HG03460 (cell line): Measurements from ENCODE around the gene RXRA.

ENCODE experiments used
- ATAC-seq: cut with Tn5 transposase; IDR thresholded peaks from one replicate; pipeline ENCODE4 v1.9.1; 2021; ENCODE audit not compliant: unreplicated experiment

RXRA gene

DNA sequence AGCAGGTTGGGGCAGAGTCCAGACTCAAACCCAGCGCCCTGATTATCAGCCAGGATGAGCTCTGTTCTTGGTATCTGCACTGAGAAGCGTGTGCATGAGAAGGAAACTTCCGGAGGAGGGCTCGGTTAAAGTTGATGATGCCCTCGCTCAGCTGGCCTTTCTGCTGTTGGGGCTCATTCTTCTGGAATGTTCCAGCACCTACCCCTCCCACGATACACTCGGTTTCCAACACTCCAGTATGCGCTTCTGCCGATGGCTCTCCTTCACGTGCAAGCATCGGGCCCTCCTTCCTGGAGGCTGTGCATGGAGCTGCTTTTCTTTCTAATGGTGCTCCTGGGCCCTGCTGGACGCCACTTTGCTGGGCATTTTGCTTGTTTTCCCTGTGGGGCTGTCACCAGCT, 134.0 kb downstream of the RXRA start:
- ATAC-seq: no peak

- ATAC-seq: no peak
Observed at GRCh38 chr9:134460896-134461295, 134.6 kb downstream of the RXRA start.

DNA sequence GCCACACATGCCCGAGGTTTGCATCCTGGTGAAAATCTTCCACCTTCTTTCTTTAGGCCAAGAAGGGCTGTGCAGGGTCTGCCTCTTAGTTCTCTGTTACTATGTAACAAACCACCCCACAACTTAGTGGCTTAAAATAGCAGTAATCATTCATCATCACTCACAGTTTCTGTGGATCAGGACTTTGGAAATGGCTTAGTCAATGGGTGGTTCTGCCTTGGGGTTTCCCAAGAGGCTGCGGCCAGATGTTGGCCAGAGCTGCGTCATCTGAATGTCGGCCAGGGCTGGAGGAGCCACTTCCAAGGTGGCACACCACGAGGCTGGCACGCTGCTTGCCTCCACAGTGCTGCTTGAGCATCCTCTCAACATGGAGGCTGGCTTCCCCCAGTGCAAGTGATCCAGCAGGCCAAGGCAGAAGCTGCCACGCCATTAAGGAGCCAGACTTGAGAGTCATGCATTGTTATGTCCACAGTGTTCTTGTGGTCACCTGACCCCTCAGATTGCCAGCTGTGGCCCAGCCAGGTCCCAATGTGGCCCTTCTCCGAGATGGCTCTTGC, 135.2 kb downstream of the RXRA start:
- ATAC-seq: no peak

- ATAC-seq: no peak
Observed at GRCh38 chr9:134462318-134462717, 136.1 kb downstream of the RXRA start.

DNA sequence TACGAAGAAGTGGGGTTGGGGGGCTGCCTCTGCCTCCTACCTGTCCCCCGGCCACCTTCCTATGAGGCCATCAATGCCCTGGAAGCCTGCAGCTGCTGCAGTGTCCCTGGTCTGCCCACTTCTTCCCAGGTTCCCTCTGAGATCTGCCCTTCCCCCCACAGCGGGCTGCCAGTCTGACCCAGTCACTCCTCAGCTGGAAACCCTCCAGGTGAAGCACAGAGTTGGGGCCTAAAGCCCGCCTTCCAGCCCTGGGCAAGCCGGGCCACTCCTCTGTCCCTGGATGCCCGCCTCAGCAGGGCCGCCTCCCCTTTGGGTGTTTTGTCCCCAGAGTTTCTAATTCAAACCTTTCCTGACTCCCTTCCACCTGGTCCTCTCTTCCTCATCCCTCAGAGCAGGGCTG, 137.0 kb downstream of the RXRA start:
- ATAC-seq: no peak

DNA sequence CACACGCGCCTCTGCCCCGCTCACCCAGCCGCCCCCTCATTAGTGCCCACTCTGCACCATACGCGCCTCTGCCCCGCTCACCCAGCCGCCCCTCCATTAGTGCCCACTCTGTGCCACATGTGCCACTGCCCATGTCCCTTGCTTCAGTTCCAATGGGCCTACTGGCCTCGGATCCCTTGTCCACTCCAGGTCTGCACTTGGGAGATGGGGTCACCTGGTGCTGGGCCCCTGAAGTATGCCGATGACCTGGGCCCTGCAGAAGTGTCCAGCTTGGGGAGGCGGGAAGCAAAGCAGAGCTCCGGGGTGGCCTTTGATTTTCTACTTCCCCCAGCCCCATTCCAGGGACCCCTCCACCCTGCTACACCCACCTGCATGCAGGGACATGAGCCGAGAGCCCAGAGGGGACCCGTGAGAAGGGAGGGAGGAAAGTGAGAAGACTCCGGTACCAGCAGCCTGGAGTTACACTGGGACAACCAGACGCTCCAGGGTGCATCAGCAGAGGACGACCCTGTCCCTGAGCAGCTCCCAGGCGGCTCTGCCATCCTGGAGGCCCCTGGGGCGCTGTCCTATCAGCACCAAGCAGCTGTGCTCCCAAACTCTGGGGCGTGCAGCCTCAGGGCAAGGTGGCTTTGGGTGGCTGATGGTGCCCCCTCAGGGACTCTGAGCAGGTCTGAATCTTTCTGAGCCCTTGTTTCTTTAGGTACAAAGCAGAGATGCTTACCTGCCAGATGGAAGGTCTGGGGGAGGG, 140.8 kb downstream of the RXRA start:
- no peak for ATAC-seq

DNA sequence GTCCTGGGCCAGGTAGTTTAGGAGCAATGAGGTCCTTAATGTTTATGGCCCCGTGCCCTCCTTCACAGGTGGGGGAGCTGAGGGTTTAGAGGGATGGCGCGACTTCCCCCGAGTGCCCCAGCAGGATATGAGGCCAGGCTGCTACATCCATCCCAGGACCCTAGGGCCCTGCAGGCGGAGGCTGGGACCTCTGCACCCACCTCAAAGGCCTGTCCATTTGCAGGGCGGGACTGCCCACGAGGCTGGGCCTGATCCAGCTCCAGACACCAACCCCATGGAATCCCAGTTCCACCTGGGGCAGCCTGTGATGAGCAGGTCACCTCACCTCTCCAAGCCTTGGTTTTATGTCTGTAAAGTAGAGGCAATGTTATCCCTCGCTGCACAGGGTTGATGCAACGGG, 142.1 kb downstream of the RXRA start:
- ATAC-seq: no peak

- no peak for ATAC-seq
Observed at GRCh38 chr9:134469041-134469875, 143.0 kb downstream of the RXRA start.

DNA sequence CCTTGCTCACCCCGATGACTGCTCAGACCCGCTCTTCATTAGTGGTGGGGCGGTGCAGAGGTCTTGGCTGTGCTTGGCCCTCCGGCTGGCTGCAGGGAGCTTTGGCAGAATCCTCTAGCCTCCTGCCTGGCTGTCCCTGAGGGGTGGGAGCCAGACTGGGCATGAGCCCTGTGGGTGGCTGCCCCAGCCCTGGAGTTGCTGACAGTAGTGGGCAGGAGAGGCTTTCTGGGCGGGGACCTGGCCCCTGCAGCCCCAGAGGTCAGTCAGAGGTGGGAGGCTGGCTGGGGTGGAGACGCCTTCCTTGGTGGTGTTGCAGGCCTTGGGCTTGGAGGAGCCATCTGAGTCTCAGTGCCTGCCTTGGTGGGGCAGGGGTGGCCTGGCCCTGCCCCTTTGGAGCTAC, 146.0 kb downstream of the RXRA start:
- ATAC-seq: no peak

DNA sequence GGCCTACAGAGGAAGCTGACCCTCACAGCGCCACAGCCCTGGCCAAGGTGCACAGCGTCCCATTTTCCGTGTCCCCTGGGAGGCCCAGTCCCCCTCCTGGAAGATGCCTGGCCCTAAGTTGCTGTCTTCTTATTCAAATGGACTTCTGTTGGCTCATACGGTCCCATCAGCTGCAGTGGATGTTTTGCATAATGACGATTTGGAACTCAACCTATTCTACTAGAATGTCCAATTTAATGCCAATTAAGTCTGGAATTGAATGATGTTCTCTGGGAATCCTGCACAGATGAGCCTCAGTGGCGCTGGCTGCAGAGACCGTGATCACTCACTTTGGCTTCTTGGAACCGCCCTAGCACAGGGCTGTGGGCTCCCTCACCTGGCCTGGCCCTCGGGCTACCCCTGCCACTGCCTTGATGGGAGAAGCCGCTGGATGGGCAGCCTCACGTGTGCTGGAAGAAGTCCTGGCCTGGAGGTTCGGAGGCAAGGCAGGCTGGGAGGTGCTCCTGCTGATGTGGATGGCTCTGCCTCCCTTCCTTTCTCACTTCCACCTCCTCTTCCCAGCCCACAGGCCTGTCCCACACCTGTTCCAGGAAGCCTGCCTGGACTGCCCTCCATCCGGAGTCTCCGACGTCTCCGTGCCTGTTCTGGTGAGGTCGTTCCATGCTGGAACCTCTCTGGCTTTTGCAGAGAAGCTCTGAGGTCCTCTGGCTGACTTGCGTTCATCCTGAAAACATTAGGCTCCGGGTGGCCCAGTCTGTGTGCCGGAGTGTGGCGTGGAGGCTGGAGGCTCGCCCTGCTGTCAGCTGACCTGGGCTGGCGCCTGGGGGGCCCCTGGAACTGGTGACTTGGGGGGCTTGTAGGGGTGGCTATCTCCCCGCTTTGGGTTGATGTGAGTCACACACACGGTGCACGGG, 147.1 kb downstream of the RXRA start:
- no peak for ATAC-seq

- ATAC-seq: no peak
Observed at GRCh38 chr9:134474055-134474370, 147.8 kb downstream of the RXRA start.

DNA sequence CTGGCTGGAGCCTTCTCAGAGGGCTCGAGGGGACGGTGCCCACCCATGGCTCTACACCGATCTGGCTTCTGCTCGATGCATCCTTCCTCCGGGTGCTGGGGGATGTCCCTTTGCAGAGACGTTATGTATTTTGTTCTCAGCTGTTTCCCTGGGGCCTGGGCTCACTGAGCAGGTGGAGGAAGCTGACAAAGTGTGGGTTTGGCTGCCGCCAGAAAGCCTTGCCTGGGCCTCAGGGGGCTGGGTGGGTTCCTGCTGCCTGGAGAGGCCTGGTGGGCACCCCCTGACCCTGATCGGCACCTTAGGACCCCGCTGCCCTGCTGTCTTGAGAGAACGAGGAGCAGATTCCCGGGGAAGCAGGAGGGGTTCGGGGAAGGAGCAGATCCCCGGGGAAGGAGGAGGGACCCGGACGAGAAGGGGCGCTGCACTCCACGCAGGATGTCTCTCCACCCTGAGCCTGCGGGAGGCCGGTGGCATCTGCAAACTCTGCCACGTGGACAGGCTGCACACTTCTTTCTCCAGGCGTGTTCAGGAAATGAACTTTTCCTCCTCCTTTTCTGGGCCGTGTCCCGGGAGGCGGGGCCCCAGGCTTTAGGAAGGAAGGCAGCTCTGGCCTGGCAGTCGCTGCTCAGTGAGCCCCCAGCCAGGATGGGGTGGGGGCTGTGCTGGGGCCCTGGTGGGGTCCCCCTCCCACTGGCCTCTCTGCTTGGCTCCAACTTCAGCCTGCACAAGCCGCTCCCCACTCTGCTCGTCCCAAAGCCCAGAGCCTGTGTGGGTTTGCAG, 148.9 kb downstream of the RXRA start:
- ATAC-seq: no peak

DNA sequence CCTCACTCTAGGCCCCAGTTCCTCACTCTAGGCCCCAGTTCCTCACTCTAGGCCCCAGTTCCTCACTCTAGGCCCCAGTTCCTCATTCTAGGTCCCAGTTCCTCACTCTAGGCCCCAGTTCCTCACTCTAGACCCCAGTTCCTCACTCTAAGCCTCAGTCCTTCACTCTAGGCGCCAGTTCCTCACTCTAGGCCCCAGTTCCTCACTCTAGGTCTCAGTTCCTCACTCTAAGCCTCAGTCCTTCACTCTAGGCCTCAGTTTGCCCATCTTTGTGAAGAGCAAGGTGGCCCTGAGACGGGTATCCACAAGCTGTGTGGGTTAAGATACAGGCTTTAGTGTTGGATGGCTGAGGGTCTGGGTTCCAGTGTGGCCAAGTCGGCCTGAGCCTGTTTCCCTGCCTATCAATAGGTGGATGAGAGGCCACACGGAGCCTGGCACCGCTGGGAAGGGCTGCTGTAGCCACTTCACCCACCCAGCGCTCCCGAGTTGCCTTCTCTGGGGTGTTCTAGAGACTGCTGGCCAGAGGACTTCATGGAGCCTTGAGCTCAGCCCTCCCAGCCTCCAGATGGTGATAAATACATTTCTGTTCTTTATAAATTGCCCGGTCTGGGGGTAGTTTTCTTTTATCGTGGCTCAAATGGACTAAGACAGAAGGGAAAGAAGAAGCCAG, 150.2 kb downstream of the RXRA start:
- no peak for ATAC-seq

DNA sequence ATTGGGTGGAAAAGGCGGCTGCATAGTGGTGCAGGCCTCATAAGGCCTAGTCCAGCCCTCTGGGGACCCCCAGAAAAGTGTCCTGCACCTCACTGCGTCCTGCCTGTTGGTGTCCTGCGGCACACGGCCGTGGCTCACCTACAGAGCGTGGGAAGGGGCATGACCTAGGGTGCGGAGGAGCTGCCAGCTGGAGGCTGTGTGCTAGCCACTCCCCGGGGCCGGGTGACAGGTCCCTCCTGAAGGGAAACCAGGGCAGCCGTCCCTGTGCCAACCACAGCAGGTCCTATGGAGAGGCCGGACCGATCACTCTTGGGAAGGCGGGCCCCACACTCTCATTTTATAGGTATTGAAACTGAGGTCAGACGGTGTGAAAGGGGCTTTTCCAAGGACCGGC, 150.7 kb downstream of the RXRA start:
- ATAC-seq: no peak

DNA sequence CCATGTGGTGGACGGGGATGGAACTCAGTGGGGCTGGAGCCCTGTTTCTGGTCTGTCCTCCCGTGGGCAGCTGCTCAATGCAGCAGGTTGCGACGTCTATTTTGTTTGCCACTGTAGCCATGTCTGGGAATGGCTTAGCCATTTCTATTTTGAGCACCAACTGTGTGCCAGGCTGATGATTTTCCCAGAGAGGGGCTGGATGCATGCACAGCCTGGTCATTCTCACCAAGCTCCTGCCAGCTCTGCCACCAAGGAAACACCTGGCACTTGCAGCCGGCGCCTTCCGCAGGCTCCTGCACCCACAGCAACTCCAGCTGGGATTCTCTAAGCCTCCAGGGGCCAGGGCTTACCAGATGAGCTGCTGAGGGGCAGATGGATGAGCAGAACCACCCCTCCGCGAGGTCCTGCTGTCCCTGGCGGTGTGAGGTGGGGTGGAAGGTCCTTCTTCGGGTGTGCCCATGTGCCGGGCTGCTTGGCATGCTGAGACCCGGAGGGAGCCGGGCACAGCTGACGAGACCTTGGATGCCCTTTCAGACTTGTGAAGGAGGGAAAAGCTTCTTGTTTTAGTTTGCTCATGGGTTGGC, 151.2 kb downstream of the RXRA start:
- ATAC-seq: no peak

- no peak for ATAC-seq
Observed at GRCh38 chr9:134477927-134478326, 151.7 kb downstream of the RXRA start.

- no peak for ATAC-seq
Observed at GRCh38 chr9:134481762-134482161, 155.5 kb downstream of the RXRA start.

DNA sequence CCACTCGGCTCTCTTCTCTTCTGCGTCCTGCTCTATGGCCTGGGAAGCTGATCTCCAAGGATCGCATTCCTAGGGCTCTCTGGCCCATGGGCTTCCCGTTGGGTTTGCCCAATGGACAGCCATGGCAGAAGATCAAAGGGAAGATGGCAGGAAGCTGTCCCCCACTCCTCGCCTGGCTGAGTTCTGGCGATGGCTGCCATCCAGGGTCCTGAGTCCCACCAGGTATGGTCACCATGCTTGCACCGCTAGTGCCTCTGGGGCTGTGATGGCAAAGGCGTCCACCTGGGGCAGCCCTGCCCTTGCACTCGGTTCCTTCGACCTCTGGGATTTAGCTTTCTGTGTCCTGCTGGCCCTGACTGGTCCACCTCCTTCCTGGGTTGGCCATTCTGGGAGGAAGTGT, 156.0 kb downstream of the RXRA start:
- no peak for ATAC-seq

- ATAC-seq: no peak
Observed at GRCh38 chr9:134483361-134484184, 157.3 kb downstream of the RXRA start.
